SU-DHL-6 (cell line): ENCODE data around the gene CUL7.

ENCODE experiments used
- H2AFZ ChIP-seq: fragments of 200-600 bp; sonication (generic); 2 replicates; pipeline ENCODE4 v1.6.1; 2014; ENCODE audit warnings: low read depth, mild to moderate bottlenecking, moderate library complexity, mixed read lengths, antibody characterized with exemption, low read length; ENCODE audit not compliant: severe bottlenecking
- H3F3A ChIP-seq: fragments of 200-600 bp; shearing (Covaris generic); 2 replicates; pipeline ENCODE4 v1.6.0; 2016; ENCODE audit warnings: antibody characterized with exemption, mild to moderate bottlenecking; ENCODE audit not compliant: insufficient read depth
- H3K27ac ChIP-seq: fragments of 200-600 bp; sonication (generic); 2 replicates; pipeline ENCODE4 v1.5.1; 2016; ENCODE audit warnings: low read depth, mild to moderate bottlenecking, low read length, moderate library complexity, mixed read lengths
- H3K27me3 ChIP-seq: fragments of 200-600 bp; sonication (generic), shearing (Covaris generic); 2 replicates; pipeline ENCODE4 v1.6.0; 2014; ENCODE audit warnings: mild to moderate bottlenecking, low read length
- H3K36me3 ChIP-seq: fragments of 200-600 bp; sonication (generic); 2 replicates; pipeline ENCODE4 v1.6.1; 2014; ENCODE audit warnings: mild to moderate bottlenecking, low read length, mixed read lengths
- H3K4me2 ChIP-seq: fragments of 300-600, 200-600 bp; shearing (Covaris generic), sonication (generic); 2 replicates; pipeline ENCODE4 v1.6.0; 2014; ENCODE audit warnings: low read length, low read depth, mild to moderate bottlenecking; ENCODE audit not compliant: poor library complexity, severe bottlenecking
- H3K4me3 ChIP-seq: fragments of 200-600 bp; sonication (generic); 2 replicates; pipeline ENCODE4 v1.5.1; 2014; ENCODE audit warnings: antibody characterized with exemption, low read length, mild to moderate bottlenecking, mixed read lengths; ENCODE audit not compliant: insufficient read depth, poor library complexity, severe bottlenecking
- H3K79me2 ChIP-seq: fragments of 200-600 bp; sonication (generic); 2 replicates; pipeline ENCODE4 v1.6.1; 2014; ENCODE audit warnings: mild to moderate bottlenecking, low read length, moderate library complexity; ENCODE audit not compliant: insufficient read depth
- H3K9ac ChIP-seq: fragments of 200-600 bp; sonication (generic); 2 replicates; pipeline ENCODE4 v1.7.0; 2014; ENCODE audit warnings: mild to moderate bottlenecking, low read length
- H3K9me2 ChIP-seq: fragments of 200-600 bp; sonication (generic); replicated peaks from 2 replicates; pipeline ENCODE4 v1.6.1; 2014; ENCODE audit warnings: low read length; ENCODE audit not compliant: insufficient read depth
- H3K9me3 ChIP-seq: fragments of 200-600 bp; sonication (generic); 2 replicates; pipeline ENCODE4 v1.6.1; 2014; ENCODE audit warnings: low read length, mixed read lengths; ENCODE audit not compliant: insufficient read depth
- H4K20me1 ChIP-seq: fragments of 200-600 bp; sonication (generic); 2 replicates; pipeline ENCODE4 v1.6.1; 2014; ENCODE audit warnings: low read depth, mild to moderate bottlenecking, antibody characterized with exemption, low read length, moderate library complexity, mixed read lengths
- EZH2phosphoT487 ChIP-seq: fragments of 200-600 bp; sonication (generic), shearing (Covaris generic); conservative IDR thresholded peaks from 2 replicates; pipeline ENCODE4 v1.6.1; 2018; ENCODE audit warnings: mild to moderate bottlenecking, antibody characterized with exemption, low read length, moderate library complexity, mixed read lengths
- TF ChIP-seq, protein P1 (sequence below): fragments of 200-600 bp; sonication (generic); IDR thresholded peaks from one replicate; pipeline ENCODE4 v1.5.1; 2017; ENCODE audit warnings: antibody characterized with exemption, mild to moderate bottlenecking, low read length, moderate library complexity; ENCODE audit not compliant: insufficient read depth, poor library complexity, severe bottlenecking

The CUL7 gene

DNA sequence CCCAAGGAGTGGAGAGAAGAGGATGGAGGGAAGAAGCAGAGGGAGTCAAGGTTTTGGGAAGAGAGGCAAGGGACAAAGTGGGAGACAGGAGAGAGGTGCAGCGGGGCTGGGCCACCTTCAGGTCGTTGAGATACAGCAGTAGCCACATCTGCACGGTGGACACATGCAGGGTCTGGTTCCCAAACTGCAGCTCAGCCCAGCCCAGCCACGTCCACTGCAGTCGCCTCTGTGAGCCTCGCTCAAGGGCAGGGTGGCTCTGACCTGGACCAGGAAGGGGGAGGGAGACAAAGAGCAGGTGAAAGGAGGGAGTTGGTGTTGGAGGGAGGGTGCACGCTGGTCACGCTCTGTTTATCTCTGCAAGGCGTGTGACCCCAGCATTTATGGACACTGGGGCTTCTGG is 14.9 kb downstream of the CUL7 start:
- peaks cover 2% of the 10 kb centered on the region; the same call in 1 of the 2 replicates for H3K36me3 ChIP-seq
- no peak overlapping the region for H3K9ac ChIP-seq

DNA sequence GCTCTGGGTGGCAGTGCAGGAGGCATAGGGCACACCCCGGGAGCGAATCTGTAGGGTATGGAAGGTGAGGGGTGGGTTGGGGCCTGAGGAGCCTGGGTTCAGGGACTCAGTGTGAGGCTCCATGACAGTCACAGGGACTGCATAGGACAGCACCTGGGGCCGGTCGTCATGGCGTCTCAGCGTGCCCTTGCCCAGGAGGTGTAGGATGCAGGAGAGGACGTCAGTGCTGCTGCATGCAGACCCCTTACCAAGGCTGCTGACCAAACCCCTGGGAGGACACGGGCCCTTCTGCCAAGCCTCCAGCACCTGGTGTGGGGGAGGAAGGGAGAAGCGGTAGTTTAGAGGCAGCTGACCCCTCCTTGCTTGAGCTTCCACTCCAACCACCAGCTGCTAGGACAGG is 15.9 kb downstream of the CUL7 start:
- Histone ChIP-seq H3K4me2 (no peak overlapping the region), H3K27ac (no peak overlapping the region), H3K27me3 (no peaks in the 10 kb centered on the region), H3K9me2 (no peaks in the 10 kb centered on the region), H3F3A (peaks cover 6% of the 10 kb centered on the region; the same call in 1 of the 2 replicates), H4K20me1 (no peaks in the 10 kb centered on the region), H3K9me3 (no peaks in the 10 kb centered on the region), H3K4me3 (no peak overlapping the region), H3K79me2 (no peaks in the 10 kb centered on the region), H2AFZ (no peak overlapping the region), H3K36me3 (peaks cover 4% of the 10 kb centered on the region; the same call in 1 of the 2 replicates), H3K9ac (no peak overlapping the region)
- TF ChIP-seq, protein P1, sequence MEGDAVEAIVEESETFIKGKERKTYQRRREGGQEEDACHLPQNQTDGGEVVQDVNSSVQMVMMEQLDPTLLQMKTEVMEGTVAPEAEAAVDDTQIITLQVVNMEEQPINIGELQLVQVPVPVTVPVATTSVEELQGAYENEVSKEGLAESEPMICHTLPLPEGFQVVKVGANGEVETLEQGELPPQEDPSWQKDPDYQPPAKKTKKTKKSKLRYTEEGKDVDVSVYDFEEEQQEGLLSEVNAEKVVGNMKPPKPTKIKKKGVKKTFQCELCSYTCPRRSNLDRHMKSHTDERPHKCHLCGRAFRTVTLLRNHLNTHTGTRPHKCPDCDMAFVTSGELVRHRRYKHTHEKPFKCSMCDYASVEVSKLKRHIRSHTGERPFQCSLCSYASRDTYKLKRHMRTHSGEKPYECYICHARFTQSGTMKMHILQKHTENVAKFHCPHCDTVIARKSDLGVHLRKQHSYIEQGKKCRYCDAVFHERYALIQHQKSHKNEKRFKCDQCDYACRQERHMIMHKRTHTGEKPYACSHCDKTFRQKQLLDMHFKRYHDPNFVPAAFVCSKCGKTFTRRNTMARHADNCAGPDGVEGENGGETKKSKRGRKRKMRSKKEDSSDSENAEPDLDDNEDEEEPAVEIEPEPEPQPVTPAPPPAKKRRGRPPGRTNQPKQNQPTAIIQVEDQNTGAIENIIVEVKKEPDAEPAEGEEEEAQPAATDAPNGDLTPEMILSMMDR = no peak
- TF ChIP-seq EZH2phosphoT487 = no peak

More for the DNA sequence above, 14.9 kb downstream of the CUL7 start:
- H3K27ac ChIP-seq = no peak overlapping the region
- no peak overlapping the region for H3K4me3 ChIP-seq
- H3K79me2 ChIP-seq = no peaks in the 10 kb centered on the region
- no peaks in the 10 kb centered on the region for H4K20me1 ChIP-seq
- no peak overlapping the region for H3K4me2 ChIP-seq
- no peak overlapping the region for H2AFZ ChIP-seq
- no peaks in the 10 kb centered on the region for H3K9me2 ChIP-seq
- 0 out of 2 replicates have a peak, but pooled peaks cover 2% of the 10 kb centered on the region for H3F3A ChIP-seq
- H3K9me3 ChIP-seq = no peaks in the 10 kb centered on the region
- TF ChIP-seq, protein P1 = no peak
- no peak for TF ChIP-seq EZH2phosphoT487
- H3K27me3 ChIP-seq = no peaks in the 10 kb centered on the region

DNA sequence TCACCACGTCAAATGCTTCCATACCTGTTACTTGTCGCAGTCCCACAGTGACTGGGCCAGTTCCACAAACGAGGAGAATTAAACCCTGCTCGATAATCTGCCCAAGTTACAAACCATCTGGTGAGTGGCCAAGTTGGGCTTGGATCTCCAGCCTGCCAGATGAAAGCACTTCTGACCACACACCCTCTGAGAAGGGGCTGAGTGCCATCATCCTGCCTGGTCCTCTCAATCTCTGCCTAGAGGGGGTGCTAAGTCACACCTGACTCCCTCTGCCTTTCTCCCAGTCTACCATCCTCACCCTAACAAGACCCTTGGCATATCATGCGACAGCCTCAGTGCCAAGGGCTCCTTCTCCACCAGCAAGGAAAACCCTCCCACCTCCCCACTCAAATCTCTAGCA is 16.5 kb downstream of the CUL7 start:
- no peaks in the 10 kb centered on the region for H3K9me3 ChIP-seq
- H3K36me3 ChIP-seq = peaks cover 4% of the 10 kb centered on the region; the same call in 1 of the 2 replicates
- no peaks in the 10 kb centered on the region for H4K20me1 ChIP-seq
- no peak overlapping the region for H3K4me2 ChIP-seq
- H3K9me2 ChIP-seq = no peaks in the 10 kb centered on the region
- H2AFZ ChIP-seq = no peak overlapping the region
- H3K27me3 ChIP-seq = no peaks in the 10 kb centered on the region
- H3F3A ChIP-seq = peaks cover 6% of the 10 kb centered on the region; the same call in 1 of the 2 replicates
- H3K9ac ChIP-seq = no peak overlapping the region
- no peak overlapping the region for H3K4me3 ChIP-seq
- TF ChIP-seq, protein P1 = no peak
- no peak for TF ChIP-seq EZH2phosphoT487
- H3K79me2 ChIP-seq = no peaks in the 10 kb centered on the region
- H3K27ac ChIP-seq = no peak overlapping the region

DNA sequence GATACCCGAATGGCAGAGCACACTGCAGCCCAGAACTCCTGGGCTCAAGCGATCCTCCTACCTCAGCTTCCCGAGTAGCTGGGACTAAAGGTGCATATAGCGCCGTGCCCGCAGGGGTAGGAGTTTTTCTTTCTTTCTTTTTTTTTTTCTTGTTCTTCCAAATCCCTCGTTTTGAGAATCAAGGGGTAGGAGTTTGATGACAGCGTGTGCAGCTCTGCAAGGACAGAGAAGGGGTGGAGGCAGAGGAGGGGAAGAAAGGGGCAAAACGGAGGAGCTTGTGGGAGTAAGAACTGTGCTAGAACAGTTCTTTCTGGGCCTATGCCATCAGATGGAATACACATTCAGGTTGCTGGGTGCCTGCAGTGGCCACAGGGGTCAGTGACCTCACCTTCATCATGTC is 16.9 kb downstream of the CUL7 start:
- TF ChIP-seq, protein P1 = no peak
- TF ChIP-seq EZH2phosphoT487 = no peak
- Histone ChIP-seq H3K27me3 (no peaks in the 10 kb centered on the region), H3K36me3 (peaks cover 4% of the 10 kb centered on the region; the same call in 1 of the 2 replicates), H3K79me2 (no peaks in the 10 kb centered on the region), H3K4me2 (no peak overlapping the region), H3K9ac (no peak overlapping the region), H2AFZ (no peak overlapping the region), H3F3A (peaks cover 6% of the 10 kb centered on the region; the same call in 1 of the 2 replicates), H3K9me2 (no peaks in the 10 kb centered on the region), H3K4me3 (no peak overlapping the region), H4K20me1 (no peaks in the 10 kb centered on the region), H3K27ac (no peak overlapping the region), H3K9me3 (no peaks in the 10 kb centered on the region)
